PFSK-1 (cell line): Measurements from ENCODE around the gene FAM221B.

Experiments used
- FOXP2 ChIP-seq: optimal IDR thresholded peaks from 2 replicates; pipeline ENCODE3; 2011; ENCODE audit warnings: borderline replicate concordance, control low read depth, inconsistent platforms; ENCODE audit not compliant: insufficient read depth; ENCODE audit errors: extremely low read length, extremely low read depth
- POLR2AphosphoS5 ChIP-seq: IDR thresholded peaks from 2 replicates; pipeline ENCODE4 v1.6.1; 2012; ENCODE audit warnings: low read depth, mild to moderate bottlenecking, control low read depth, low read length, moderate library complexity
- SIN3A ChIP-seq: IDR thresholded peaks from 2 replicates; pipeline ENCODE4 v1.6.1; 2012; ENCODE audit warnings: mild to moderate bottlenecking, low read length, moderate library complexity, borderline replicate concordance; ENCODE audit not compliant: insufficient read depth
- TAF1 ChIP-seq: IDR thresholded peaks from 2 replicates; pipeline ENCODE4 v1.6.1; 2012; ENCODE audit warnings: low read length, control low read depth, borderline replicate concordance; ENCODE audit not compliant: insufficient read depth
- TF ChIP-seq, protein P1 (sequence below), 2 experiments: IDR thresholded peaks; 2 replicates each; pipeline versions ENCODE4 v1.6.1 to v1.8.0; 2011 to 2012; ENCODE audit warnings: low read depth in 2 of 2, low read length in 2 of 2, control low read depth in 1 of 2, inconsistent platforms in 1 of 2, mild to moderate bottlenecking in 1 of 2, moderate library complexity in 1 of 2; ENCODE audit not compliant: insufficient read depth in 1 of 2

DNA sequence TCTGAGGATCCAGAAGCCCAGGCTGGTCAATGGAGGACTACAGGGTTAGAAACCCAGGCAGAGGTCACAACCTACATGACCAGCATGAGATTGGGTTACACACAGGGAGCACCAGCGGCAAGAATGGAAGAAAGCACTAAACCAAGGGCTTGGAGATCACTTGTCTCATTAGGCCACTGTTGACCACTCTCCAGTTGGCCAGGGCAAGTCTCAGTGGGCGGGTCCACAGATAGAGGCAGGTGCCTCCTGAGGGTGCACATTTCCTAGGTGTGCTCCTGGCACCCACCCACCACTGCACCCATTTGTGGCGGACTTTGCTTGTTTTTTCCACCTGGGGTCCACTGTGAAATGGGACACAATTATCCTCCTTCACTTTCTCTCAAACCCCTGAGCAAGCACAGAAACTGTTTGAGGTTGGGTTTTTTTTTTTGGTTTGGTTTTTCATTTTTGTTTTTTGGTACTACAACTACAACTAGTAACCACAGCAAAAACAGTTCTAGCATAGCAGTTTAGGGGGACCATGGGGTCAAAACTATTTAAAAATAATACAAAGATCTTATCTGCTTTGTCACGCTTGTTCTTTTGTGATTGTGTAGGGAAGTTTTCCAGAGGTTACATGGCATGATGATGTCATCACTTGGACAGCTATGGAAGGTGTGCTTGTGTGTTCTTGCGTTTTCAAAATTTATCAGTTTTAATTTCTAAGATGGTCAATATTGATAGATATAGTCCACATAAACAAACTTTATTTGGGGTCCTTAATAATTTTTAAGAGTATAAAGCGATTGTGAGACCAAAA, 31.0 kb downstream of the FAM221B start:
- TF ChIP-seq POLR2AphosphoS5 (no peak), TAF1 (no peak), SIN3A (no peak), FOXP2 (no peak)
- TF ChIP-seq, protein P1, sequence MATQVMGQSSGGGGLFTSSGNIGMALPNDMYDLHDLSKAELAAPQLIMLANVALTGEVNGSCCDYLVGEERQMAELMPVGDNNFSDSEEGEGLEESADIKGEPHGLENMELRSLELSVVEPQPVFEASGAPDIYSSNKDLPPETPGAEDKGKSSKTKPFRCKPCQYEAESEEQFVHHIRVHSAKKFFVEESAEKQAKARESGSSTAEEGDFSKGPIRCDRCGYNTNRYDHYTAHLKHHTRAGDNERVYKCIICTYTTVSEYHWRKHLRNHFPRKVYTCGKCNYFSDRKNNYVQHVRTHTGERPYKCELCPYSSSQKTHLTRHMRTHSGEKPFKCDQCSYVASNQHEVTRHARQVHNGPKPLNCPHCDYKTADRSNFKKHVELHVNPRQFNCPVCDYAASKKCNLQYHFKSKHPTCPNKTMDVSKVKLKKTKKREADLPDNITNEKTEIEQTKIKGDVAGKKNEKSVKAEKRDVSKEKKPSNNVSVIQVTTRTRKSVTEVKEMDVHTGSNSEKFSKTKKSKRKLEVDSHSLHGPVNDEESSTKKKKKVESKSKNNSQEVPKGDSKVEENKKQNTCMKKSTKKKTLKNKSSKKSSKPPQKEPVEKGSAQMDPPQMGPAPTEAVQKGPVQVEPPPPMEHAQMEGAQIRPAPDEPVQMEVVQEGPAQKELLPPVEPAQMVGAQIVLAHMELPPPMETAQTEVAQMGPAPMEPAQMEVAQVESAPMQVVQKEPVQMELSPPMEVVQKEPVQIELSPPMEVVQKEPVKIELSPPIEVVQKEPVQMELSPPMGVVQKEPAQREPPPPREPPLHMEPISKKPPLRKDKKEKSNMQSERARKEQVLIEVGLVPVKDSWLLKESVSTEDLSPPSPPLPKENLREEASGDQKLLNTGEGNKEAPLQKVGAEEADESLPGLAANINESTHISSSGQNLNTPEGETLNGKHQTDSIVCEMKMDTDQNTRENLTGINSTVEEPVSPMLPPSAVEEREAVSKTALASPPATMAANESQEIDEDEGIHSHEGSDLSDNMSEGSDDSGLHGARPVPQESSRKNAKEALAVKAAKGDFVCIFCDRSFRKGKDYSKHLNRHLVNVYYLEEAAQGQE (IDR thresholded peaks at IDR 0.05; ENCODE audit: insufficient read depth in 1 of 2, low read depth in 2 of 2, low read length in 2 of 2), result no peak
